Adrenal gland (tissue), 12 donors: Measurements from ENCODE around the gene RBL1. TPM values are rescaled to one million over a fixed set of nuclear protein-coding genes. Genes with fewer than 3 reads are reported as not detected.

ENCODE experiments used
- DNase-seq, 7 donors: peaks; one replicate each; pipeline ENCODE4 v3.0.0-alpha.2; 2019 to 2020
- H3K27ac ChIP-seq, 5 donors: fragments of 200-600 bp; sonication (generic) in 4 of 5; 1 replicate in 3 of 5; 2 replicates in 2 of 5; pipeline versions ENCODE4 v1.5.1 to v1.8.0; 2016 to 2020; ENCODE audit warnings: mild to moderate bottlenecking in 1 of 5
- H3K27me3 ChIP-seq: fragments of 200-600 bp; 2 replicates; pipeline ENCODE4 v1.8.0; 2021
- H3K36me3 ChIP-seq, 2 donors: fragments of 200-600 bp; replicated peaks in 1 of 2; 1 replicate in 1 of 2; 2 replicates in 1 of 2; pipeline versions ENCODE4 v1.5.1 to v1.8.0; 2018 to 2022
- H3K4me1 ChIP-seq, 2 donors: fragments of 200-600 bp; replicated peaks in 1 of 2; 1 replicate in 1 of 2; 2 replicates in 1 of 2; pipeline versions ENCODE4 v1.5.1 to v1.8.0; 2018 to 2021
- H3K4me3 ChIP-seq, 4 donors: fragments of 200-600 bp; sonication (generic) in 3 of 4; one replicate each; pipeline ENCODE4 v1.5.1; 2016 to 2018
- H3K9me3 ChIP-seq, 3 donors: fragments of 200-600 bp; sonication (generic) in 1 of 3; replicated peaks in 1 of 3; 1 replicate in 2 of 3; 2 replicates in 1 of 3; pipeline versions ENCODE4 v1.5.1 to v1.8.0; 2016 to 2021
- CTCF ChIP-seq, 6 experiments: fragments of 450-650 bp in 4 of 6; fragments of 200-600 bp in 2 of 6; sonication (generic) in 1 of 6; IDR thresholded peaks; 1 replicate in 5 of 6; 2 replicates in 1 of 6; pipeline versions ENCODE4 v1.5.1 to v1.8.0; 2016 to 2021; ENCODE audit warnings: antibody characterized with exemption in 6 of 6, mild to moderate bottlenecking in 2 of 6, moderate library complexity in 1 of 6
- POLR2A ChIP-seq, 2 donors: fragments of 450-650 bp; IDR thresholded peaks; one replicate each; pipeline ENCODE4 v1.6.1; 2017; ENCODE audit warnings: antibody characterized with exemption in 2 of 2, mild to moderate bottlenecking in 2 of 2, moderate library complexity in 1 of 2
- WGBS, 4 donors: extraction: QIAGEN DNeasy Blood & Tissue Kit in 2 of 4; methylation state at CpG; one replicate each; pipeline versions ENCODE4 v1.1.5 to v1.1.7; 2013 to 2017; 5-methylcytosine and 5-hydroxymethylcytosine counted together
- intact Hi-C, 2 donors: fragments of 100-400 bp; cut with DNase I; formaldehyde crosslinking; loops; one replicate each; pipeline versions ENCODE4 v1.14.1 to v1.15.0; 2022 to 2023
- polyA plus RNA-seq, 3 donors: library from polyadenylated mRNA; stranded (reverse); fragments of 200-250 nt in 2 of 3; fragments of 350-450 nt in 1 of 3; fragmentation: Illumina TruSeq in 1 of 3; extraction: RNeasy Lipid Tissue Mini Kit (QIAGEN cat#74804) in 1 of 3; gene quantifications; one replicate each; pipeline ENCODE4 v1.2.3, GENCODE V29; 2013 to 2014
- total RNA-seq, 9 donors: library from RNA; depleted of rRNA in 4 of 9; stranded (reverse); fragments of >200 nt in 4 of 9; fragments of 120-200 nt in 1 of 9; fragmentation: NEBNext Ultra II Directional in 1 of 9; extraction: Animal tissue kit (Norgen Biotek cat#: 25700) in 1 of 9; gene quantifications; one replicate each; pipeline versions ENCODE4 v1.1.0 to v1.2.4, GENCODE V29; 2013 to 2023
- donor health status: healthy with polysubstance abuse.
- donor health status: Bipolar disorder and iron deficiency.
- donor health status: DM: yes; HTN: yes; CAD: no.
- donor health status: DM: no; HTN: no; CAD: no.
- donor health status: DM: no; HTN: no; CAD: no.
- donor health status: DM: yes; HTN: yes; CAD: no.

Gene RBL1
- total and polyA plus RNA-seq, 12 donors: 0.91 to 12.6 (median 5.1) TPM

DNA sequence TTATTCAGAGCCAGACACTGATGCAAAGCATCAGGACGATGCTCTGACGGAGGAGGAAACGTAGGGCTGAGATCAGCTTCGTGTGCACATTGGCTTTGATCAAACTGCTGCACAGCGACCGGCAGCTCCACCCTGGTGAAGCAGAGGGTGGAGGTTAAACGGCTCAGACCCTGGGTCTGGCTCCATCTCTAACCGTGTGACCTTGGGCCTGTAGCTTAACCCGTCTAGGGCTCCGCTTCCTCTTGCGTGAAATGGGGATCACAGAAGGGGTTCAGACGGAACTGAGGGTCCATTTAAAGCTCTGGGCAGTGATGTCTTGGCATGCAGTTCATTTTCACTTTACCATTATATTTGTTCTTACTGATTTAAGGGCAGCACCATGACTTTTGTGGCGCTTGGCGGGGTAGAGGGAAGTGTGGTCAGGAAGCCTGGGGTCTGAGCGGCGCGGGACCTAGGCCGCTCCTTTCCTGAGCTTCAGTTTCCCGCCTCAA, 644 bp downstream of the RBL1 start:
- intact Hi-C loops: no loop called here
- peak overlapping the region in 2 of 4 donors; percentile 88 to 96 for H3K4me3 ChIP-seq
- H3K27ac ChIP-seq: peak overlapping the region in 1 of 5 donors; percentile 70
- H3K9me3 ChIP-seq: no peaks in the 10 kb centered on the region
- WGBS, 4 donors: 1 to 5% (median 2%) methylated on average over 19 of the region's 19 CpGs
- H3K27me3 ChIP-seq: no peaks in the 10 kb centered on the region
- peak in 2 of 7 donors; percentile 4 to 17 for DNase-seq
- no peaks in the 10 kb centered on the region for H3K36me3 ChIP-seq
- TF ChIP-seq CTCF (IDR thresholded peaks at IDR 0.05) (no peak), POLR2A (IDR thresholded peaks at IDR 0.05) (no peak)
- peaks cover 0 to 16% of the 10 kb centered on the region in 2 donors for H3K4me1 ChIP-seq

DNA sequence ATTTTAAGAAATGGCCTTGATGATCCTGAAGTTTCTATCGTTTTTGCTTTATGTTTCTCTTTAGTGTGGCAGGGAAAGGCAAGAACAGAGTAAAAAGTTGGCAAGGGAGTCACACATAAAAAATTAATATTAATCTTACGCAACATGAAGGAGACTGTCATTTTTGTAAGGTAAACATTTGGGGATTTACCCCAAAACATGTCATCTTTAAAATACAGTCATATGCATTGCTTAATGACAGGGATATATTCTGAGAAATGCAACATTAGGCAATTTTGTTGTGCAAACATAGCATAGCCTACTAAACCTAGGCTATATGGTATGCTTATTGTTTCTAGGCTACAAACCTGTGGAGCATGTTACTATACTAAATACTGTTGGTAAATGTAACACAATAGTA, 5.4 kb downstream of the RBL1 start:
- H3K27ac ChIP-seq: no peak overlapping the region
- intact Hi-C loops: no loop called here
- peaks cover 0 to 3% of the 10 kb centered on the region in 2 donors for H3K36me3 ChIP-seq
- H3K9me3 ChIP-seq: no peaks in the 10 kb centered on the region
- DNase-seq: no peak
- WGBS, 4 donors: 65 to 78% (median 75%) methylated on average over 2 of the region's 2 CpGs
- H3K27me3 ChIP-seq: no peaks in the 10 kb centered on the region
- TF ChIP-seq POLR2A (IDR thresholded peaks at IDR 0.05): no peak
- peaks cover 0 to 12% of the 10 kb centered on the region in 2 donors for H3K4me1 ChIP-seq
- H3K4me3 ChIP-seq: no peak overlapping the region

GRCh38 chr20:37081717-37082289, 14.0 kb downstream of the RBL1 start:
- H3K4me3 ChIP-seq: no peak overlapping the region
- no peaks in the 10 kb centered on the region for H3K9me3 ChIP-seq
- intact Hi-C loops: no loop called here
- H3K27me3 ChIP-seq: no peaks in the 10 kb centered on the region
- WGBS, 4 donors: 83 to 96% (median 88%) methylated on average over 4 to 5 of the region's 5 CpGs
- peak in 2 of 7 donors; percentile 23 to 63 for DNase-seq
- H3K27ac ChIP-seq: no peak overlapping the region
- peak in 4 of 6 experiments; percentile 17 to 43 (median 35) for TF ChIP-seq CTCF (IDR thresholded peaks at IDR 0.05)
- no peak for TF ChIP-seq POLR2A (IDR thresholded peaks at IDR 0.05)
- H3K36me3 ChIP-seq: no peaks in the 10 kb centered on the region
- H3K4me1 ChIP-seq: no peaks in the 10 kb centered on the region

GRCh38 chr20:37077009-37077408, 18.8 kb downstream of the RBL1 start:
- Histone ChIP-seq H3K4me1 (no peaks in the 10 kb centered on the region), H3K36me3 (no peaks in the 10 kb centered on the region), H3K9me3 (no peaks in the 10 kb centered on the region), H3K4me3 (no peak overlapping the region), H3K27me3 (no peaks in the 10 kb centered on the region), H3K27ac (no peak overlapping the region)
- WGBS, 4 donors: 96 to 98% (median 97%) methylated on average over 8 of the region's 8 CpGs
- DNase-seq: no peak
- intact Hi-C loops: no loop called here
- no peak for TF ChIP-seq POLR2A (IDR thresholded peaks at IDR 0.05)
- TF ChIP-seq CTCF (IDR thresholded peaks at IDR 0.05): no peak
